GM06990 (cell line): ENCODE results near the gene HPCAL1.

Experiments
- DNase-seq: peaks from one replicate; pipeline ENCODE4 v3.0.0-alpha.2; 2011; ENCODE audit not compliant: insufficient read length; ENCODE audit errors: extremely low read depth
- H3K27me3 ChIP-seq: replicated peaks from 2 replicates; pipeline ENCODE4 v1.6.0; 2011; ENCODE audit warnings: low read length; ENCODE audit not compliant: control insufficient read depth, insufficient read depth
- H3K36me3 ChIP-seq: 2 replicates; pipeline ENCODE4 v1.5.1; 2011; ENCODE audit warnings: low read length; ENCODE audit not compliant: control insufficient read depth, insufficient read depth
- H3K4me3 ChIP-seq: replicated peaks from 2 replicates; pipeline ENCODE4 v1.5.1; 2011; ENCODE audit warnings: low read depth, mild to moderate bottlenecking, control low read depth, low read length
- CTCF ChIP-seq: IDR thresholded peaks from 2 replicates; pipeline ENCODE4 v1.5.1; 2011; ENCODE audit warnings: low read length, control low read depth, mild to moderate bottlenecking, inconsistent platforms; ENCODE audit not compliant: insufficient read depth, poor library complexity, severe bottlenecking

Gene HPCAL1

DNA sequence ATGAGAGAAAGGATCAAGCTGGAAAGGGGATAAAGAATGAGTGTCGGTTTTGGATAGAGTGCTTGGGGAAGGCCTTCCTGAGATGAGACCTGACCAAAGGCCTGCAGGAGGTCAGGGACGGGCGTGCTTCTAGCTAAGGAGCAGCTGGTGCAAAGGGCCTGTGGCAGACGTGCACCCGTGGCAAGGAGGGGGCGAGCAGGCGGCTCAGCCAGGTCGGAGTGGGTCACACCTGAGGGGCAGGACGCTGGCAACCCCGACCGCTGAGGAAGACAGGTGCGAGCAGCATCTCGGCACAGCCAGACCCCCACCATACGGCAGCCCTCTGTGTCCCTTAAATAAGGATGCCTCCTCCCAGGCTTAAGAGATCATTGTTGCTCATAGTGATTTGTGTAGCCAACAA lies 97.3 kb downstream of the HPCAL1 start:
- no peak for TF ChIP-seq CTCF
- Histone ChIP-seq H3K27me3 (no peaks in the 10 kb centered on the region), H3K36me3 (no peaks in the 10 kb centered on the region), H3K4me3 (no peak overlapping the region)
- no peak for DNase-seq

DNA sequence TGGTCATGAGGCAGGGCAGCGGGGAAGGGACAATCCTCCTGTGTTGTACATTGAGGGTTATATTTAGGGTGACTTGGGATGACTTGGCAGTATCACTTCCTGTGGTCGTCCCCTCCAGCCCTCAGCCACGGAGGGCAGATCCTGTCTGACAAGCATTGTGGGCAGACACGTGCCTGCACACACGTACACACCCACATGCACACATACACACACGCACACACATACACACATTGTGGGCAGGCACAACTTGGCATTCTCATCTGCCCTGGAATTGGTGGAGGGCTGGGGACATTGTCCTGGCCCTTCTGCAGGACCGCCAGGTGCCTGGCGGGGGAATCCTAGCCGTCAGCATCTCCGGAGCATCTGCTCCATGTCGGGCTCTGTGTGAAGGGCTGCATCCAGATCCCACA lies 97.9 kb downstream of the HPCAL1 start:
- Histone ChIP-seq H3K27me3 (no peaks in the 10 kb centered on the region), H3K4me3 (no peak overlapping the region), H3K36me3 (no peaks in the 10 kb centered on the region)
- no peak for DNase-seq
- no peak for TF ChIP-seq CTCF

GRCh38 chr2:10400978-10401951 lies 98.6 kb downstream of the HPCAL1 start:
- no peak for TF ChIP-seq CTCF
- no peaks in the 10 kb centered on the region for H3K36me3 ChIP-seq
- H3K4me3 ChIP-seq = no peak overlapping the region
- no peaks in the 10 kb centered on the region for H3K27me3 ChIP-seq
- no peak for DNase-seq

DNA sequence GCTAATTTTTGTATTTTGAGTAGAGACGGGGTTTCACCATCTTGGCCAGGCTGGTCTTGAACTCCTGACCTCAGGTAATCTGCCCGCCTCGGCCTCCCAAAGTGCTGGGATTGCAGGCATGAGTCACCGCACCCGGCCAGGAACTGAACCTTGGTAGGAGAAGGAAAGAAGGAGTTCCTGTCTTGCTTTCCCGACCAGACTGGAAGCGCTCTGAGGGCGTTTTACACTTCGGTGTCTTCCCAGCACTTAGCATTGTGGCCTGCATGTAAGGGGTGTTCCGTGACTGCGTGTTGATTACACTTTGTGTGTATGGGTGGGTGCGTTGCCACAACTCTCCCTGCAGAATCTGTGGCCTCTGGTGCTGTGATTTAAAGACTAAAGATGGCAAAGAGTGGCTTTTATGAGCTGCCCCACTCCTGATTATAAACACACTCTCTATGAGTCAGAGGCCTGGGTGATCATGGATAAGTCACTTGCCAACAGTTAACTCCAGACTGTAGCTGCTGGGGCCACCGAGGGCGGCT lies 99.4 kb downstream of the HPCAL1 start:
- no peak for DNase-seq
- TF ChIP-seq CTCF = no peak
- no peaks in the 10 kb centered on the region for H3K27me3 ChIP-seq
- H3K36me3 ChIP-seq = no peaks in the 10 kb centered on the region
- H3K4me3 ChIP-seq = no peak overlapping the region

GRCh38 chr2:10402653-10403215 lies 100.0 kb downstream of the HPCAL1 start:
- Histone ChIP-seq H3K27me3 (no peaks in the 10 kb centered on the region), H3K4me3 (no peak overlapping the region), H3K36me3 (no peaks in the 10 kb centered on the region)
- no peak for TF ChIP-seq CTCF
- no peak for DNase-seq
